DMS 273 (cell line): ENCODE measurements around the gene TBC1D8.

ENCODE experiments used
- DNase-seq: peaks from one replicate; lab custom pipeline; 2025; ENCODE audit not compliant: unreplicated experiment; lab: John Stamatoyannopoulos, UW

TBC1D8 gene

DNA sequence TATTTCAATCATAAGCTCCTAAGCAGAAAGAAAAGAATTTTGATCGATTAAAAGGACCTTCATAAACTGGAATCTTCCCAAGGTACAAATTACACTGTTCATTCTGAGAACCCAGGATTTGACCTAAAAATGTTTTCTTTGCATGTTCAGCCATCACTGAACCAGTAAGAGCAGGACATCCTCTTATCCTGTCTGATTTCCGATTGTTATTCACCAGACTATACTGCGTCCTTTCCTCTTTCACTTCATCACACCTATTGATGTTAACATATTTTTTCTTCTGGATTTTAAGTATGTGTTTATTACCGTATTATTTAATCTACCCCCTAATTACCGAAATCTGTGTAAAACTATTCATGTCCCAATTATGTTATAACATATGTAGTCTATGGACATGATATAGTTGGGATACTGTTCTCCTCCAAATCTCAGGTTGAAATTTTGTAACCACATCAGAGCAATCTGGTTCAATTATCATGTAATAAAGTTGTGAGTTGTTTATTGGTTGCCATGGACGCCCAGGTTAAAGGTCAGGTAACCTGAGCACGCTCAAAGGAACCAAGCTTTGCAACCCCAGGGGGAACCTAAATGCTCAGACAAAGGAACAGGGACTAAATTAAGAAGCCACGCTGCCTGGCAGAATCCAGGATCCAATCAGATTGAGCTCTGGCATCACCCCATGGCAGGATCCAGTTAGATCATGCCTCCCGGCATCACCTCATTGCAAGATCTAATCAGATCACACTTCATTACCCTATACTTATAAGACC lies 11.6 kb upstream of the TBC1D8 start:
- no peak for DNase-seq

DNA sequence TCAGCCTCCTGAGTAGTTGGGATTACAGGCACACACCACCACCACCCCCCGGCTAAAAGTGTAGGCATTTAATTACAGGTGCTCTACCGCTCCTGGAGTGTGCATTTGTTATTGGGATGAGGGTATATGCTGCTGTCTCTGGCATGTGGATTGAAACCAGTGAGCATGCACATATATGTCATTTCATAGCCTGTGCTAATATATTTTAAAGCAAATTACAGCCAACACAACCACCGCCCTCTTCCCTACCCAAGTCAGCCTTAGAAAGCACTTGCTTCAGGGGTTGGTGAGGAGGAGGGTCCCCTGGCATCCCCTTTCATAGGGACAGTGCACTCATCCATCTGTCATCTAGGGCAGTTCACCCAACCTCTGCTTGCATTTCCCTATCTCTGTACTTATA lies 10.5 kb upstream of the TBC1D8 start:
- DNase-seq, result no peak

DNA sequence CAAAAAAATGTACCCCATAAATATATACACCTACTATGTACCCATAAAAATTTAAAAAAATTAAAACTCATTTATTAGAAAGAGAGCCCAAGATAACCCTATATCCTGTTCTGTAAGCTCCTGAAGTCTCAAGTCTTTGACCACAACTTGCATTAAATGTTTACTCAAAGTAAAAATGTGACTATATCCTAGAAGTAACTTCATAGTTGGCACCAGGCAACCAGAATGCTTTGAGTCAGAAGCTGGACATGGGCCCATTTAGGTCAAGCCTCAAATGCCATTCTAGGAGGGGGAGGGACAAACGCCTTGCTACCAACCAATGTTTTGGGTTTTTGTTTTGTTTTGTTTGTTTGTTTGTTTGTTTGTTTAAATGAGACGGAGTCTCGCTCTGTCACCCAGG lies 9.3 kb upstream of the TBC1D8 start:
- no peak for DNase-seq

DNA sequence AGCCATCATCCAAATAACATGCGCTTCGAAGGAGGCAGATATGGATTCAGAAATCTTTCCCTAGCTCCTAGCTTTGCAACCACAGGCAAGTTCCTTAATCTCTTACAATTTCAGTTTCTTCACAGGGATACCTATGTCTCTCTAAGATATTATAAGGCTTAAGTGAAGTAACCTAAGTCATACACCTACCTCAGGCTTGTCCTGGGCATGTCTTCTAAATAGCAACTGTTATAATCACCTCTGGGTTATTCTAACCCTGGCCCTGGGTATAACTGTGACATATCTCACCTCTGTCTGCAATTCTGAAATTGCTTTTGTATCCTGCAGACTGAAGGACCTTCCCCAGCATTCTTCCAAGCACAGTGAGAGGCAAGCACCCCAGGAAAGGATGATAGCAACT lies 8.3 kb upstream of the TBC1D8 start:
- DNase-seq, result no peak

DNA sequence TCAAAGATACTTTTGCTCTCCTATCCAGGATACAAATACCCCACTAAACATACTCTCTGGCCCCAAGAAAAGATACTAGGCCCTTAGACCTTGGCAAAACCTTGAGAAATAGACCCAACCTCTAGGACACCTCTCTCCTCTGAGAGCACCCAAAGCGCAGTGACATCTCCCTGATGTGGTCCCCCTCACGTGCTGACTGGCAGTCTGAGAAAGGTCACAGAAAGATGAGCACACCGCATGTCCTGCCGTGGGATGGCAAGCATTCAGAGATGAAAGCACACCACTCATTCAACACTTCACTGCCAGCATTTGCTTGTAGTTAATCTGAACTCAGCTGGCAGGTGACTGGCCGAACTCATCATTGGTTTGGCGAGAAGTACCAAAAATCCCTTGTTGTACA lies 6.1 kb upstream of the TBC1D8 start:
- DNase-seq, result no peak

DNA sequence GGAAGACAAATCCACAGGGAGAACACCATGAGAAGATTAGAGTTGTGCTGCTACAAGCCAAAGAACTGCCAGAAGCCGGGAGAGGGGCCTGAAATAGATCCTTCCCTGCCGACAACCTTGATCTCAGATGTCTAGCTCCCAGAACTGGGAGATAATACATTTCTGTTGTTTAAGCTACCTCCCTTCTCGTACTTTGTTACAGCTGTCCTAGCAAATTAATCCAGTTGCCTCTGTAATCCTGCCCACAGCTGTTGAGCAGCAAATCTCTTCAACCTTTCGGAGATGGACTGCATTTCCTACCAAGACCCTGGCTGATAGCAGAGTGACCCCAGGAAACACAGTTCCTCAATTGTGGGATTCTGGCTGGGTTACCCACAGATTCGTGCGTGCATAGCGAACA lies 2.6 kb upstream of the TBC1D8 start:
- DNase-seq, result no peak

DNA sequence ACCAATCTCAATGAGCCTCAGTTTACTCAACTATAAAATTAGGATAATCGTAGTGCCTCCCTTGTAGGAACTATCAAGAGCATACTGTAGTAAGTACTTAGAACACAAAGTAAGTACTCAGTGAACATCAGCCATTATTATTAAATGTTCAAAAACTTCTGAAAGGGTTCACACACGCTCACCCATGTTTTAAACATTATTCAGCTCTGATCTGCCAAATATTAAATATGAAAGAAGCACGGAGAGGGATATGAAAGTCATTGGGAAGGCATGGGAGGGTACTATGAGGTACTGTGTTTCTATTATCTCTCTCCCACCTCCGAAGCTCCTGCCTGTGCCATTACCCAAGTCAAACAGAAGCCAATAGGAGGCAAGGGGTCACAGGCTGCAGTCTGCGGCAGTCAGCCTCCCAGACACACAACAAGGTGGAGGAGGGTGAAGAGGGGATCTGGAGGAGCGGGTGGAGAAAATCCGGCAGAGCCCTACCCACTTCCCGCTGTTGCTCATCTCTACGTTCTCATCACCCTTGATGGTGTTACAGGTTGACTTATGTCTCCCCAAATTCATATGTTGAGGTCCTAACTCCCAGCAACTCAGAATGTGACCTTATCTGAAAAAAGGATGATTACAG lies 2.0 kb upstream of the TBC1D8 start:
- no peak for DNase-seq

DNA sequence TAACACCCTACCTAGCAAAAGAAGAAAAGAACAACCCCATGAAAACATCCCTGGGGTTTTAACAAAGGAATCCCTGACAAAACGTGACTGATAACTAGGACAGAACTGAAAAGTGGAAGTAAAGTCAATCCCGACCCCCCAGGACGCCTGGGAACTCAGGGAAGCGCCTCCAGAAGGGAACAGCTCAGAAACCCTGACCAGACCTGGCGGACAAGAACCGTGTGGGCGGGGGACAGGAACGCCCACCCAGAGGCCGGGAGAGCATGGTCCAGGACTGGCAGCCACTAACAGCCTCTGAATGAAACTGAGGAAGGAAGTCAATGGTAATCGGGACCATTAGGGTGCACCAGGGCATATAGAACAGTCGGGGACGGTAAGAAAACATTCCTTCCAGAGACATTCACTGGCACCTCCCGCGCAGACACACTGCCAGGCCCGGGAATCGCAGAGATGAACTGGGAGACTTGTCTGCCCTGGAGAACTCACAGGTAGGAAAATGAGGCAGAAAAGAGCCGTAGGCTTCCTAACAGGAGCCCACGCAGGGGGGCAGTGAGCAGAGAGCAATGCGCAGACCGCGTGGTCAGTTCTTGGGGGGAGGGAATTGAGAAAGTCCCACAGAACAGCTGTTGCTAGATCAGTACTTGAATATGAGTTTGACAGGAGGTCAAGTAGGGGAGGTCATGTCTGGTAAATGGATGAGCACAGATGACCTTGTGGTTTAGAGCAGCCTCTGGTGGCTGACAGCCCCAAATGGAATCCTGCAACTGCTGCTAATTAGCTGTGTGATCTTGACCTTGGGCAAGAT lies 1.3 kb upstream of the TBC1D8 start:
- peak; percentile 68 for DNase-seq

DNA sequence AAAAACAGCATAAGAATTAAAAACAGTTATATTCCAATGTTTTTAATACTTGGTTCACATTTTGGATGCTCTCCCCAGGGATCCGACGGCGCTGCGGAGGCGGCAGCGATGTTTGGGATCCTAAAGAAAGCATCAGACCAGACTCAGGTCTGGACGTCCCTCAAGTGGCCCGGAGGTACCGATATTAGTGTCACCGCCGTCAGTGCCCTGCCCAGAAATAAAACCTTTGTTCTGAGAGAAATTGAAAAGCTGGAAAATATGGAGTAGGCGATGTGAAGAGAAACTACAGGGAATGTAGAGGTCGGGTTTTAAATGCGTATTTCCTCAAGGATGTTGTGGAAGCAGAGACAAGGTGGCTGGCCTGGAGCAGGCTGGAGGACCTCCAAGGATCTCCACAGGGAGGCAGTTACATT lies 683 bp upstream of the TBC1D8 start:
- DNase-seq, result peak; percentile 39

DNA sequence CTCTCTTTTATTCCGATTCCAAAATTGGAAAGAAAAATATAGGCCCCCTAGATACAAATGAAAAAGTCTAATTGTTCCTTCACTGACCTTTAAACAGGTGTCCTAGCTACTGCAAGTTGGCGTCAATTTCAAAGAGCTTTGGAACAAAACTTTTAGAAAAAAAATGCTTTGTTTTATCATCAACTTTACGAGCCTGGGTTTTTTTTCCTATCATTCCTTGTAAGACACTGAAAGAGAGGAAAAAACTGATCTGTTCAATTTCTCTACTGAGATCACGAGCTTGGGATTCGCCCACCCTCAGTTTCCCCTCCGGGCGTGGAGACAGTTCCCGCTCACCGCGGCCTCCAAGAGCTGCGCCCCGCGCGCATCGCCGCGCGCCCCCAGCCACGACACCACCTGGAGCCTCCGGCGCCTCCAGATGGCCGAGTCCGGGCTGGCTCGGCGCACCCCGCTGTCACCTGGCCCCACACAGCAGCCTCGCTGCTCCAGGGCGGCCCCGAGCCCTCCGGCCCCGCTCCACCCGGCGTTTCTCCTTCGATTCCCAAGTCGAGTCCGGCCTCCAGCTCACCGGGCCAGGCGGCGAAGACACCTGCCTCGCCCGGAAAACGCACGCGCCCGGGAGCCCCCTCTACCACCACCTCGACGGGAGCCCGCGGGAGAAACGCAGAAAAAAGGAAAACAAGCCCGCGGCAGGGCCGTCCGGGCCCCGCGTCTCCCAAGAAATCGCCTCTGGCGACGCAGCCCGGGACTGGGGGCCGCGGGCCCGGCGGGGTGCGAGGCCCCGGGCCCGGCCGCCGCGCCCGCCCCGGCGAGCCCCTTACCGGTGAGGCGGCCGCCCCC lies 656 bp downstream of the TBC1D8 start:
- DNase-seq, result peak; percentile 80

DNA sequence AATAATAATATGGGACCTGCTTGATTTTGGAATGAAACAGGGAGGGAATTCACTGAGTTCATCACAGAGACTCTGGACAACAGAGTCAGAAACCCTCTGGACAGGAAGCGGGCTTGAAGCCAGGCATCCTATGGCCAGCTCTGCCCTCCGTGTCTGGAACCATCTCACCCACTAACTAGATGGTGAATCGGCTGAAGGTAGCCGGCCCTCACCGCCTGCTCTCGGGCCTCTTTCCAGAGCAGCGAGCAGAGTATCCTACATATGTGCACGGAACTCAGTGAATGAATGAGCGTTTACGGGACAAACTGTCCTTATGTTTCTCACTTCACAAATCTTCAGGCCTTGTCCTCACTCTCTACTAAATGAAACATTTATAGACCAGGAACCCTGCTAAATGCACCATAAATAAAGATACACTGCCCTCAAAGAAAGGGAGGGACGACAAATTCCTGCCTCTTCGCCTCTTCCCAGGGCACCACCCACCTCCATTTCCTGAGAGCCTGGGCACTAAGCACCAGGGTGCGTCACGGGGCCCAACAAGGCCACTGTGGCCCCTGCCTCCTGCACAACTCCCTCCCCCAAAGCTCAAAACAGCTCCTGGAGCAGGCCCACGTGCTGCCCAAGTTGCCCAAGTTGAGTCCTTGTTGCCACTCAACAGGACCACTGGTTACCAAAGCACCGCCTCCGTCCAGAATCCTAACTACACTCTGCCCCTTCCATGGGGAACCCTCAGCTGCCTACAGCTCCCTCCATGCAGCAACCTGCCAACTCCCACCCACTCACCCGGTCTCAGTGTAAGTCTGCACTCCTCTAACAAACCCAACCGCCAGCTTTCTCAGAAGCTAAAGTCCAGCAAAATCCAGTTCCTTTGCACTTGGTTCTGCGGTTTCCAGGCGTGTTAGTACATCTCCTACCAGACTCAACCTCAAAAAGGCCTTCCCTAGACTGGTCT lies 1.7 kb downstream of the TBC1D8 start:
- peak; percentile 32 for DNase-seq

DNA sequence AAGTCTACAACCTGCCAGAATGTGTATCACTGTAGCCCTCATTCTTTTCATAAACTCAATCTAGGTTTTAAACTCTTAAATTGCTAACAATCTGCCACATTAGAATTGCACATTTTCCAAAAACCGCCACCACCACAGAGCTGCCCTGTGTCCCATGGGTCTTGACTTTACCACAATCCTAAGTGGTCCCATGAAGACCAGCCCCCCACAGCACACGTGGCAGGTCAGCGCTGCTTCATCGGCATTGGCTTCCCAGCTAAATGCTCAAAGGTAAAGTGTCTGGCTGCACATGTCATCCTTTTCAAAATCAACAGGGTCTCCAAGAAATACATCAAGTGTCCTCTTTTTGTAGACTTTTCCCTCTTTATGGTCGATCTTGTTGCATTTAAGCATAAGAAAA lies 2.4 kb downstream of the TBC1D8 start:
- DNase-seq, result no peak

DNA sequence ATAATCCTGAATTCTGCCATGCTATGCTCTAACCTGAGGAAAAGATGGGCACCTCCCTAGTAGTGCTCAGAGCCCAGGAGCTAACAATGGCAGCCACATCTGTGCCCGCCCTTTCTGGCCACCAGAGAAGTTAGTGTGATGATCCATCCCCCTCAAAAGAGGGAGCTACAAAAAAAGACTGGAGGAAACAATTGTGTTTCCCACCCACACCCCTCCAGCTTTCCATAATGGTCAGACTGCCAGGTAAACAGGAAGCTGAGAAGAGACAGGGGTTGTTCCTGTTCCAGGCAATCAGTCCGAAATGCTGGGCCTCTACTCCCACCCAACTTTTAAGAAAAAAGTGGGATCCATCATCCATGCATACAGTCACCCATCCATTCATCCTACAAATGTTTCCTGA lies 3.2 kb downstream of the TBC1D8 start:
- DNase-seq, result no peak

DNA sequence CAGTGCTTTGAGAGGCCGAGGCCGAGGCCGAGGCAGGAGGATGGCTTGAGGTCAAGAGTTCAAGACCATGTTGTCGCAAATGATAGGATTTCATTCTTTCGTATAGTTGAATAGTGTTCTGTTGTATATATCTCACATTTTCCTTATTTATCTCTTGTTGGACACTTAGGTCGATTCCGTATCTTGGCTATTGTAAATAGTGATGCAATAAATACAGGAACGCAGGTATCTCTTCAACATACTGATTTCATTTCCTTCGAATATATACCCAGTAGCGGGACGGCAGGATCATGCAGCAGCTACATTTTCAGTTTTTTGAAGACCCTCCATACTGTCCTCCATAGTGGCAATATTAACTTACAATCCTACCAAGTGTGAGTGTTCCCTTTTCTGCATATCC lies 4.1 kb downstream of the TBC1D8 start:
- no peak for DNase-seq

DNA sequence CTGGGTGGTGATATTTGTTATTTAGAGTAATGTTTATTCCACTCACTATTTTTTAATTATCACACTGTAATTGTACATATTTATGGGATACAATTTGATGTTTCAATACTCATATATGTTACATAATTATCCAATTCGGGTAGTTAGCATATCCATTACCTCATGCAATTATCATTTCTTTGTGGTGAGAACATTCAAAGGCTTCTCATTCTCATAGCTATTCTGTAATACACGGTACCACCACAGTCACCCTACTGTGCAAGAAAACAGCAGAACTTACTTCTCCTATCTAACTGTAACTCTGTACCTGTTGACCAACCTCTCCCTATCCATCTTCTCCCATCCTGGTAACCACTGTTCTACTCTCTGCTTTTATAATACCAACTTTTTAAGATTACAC lies 4.6 kb downstream of the TBC1D8 start:
- no peak for DNase-seq

DNA sequence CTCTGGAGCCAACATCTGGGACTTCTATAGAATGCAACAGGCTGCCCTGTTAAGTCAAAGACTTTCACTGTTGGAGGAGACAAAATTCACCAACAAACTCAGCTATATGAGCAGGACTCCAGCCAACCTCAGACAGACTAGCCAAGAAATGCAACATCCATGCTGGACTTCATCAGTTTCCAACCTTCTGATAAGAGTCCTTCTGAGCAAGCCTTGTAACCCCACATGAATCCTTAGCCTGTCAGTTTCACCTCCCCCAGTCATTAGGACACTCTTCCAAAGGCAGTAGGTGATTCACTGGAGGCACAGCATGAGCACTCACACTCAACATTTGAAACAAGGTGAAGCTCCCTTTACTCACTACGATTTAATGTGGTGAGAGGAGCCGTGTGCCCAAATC lies 5.8 kb downstream of the TBC1D8 start:
- DNase-seq, result no peak

DNA sequence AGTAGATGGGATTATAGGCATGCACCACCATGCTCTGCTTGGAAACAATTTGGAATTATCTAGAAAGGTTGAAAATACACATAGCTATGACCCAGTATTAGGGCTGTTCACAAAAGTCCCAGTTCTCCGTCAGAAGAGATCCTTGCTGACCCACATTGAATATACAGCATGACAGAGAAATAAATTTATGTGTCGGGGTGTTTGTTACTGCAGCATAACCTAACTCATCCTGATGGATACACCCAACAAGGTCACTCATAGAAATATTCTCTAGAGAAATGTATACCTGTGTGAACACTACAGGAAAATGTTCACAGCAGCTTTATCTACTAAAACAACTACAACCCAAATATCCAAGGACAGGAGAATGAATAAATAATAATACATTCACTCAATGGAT lies 9.0 kb downstream of the TBC1D8 start:
- DNase-seq, result no peak

DNA sequence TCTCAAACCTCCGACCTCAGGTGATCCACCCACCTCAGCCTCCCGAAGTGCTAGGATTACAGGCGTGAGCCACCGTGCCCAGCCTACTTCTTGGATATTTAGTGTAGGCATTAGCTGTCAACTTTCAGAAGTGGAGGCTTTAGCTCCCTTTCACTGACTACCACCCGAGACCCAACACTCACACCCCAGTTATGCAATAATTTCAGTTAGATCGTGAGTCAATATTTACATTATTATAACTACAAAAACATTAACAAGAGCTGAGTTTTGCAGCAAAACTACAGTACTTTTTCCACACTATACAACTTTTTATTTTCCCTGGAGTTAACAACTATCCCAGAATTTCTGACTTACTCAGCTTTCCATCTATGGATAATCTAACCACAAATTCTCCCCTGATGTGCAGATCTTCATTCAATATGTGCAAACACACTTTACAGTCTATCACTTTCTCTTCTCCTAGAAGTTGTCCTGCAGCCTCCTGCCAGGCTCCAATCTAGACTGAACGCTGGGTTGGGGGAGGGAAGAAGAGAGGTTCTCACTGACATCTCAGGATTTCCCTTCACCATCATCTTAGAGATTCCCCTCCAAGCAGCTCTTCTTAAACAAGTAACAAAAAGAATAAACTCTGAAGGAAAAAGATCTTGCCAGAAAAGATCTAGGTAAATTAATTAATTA lies 10.1 kb downstream of the TBC1D8 start:
- no peak for DNase-seq

DNA sequence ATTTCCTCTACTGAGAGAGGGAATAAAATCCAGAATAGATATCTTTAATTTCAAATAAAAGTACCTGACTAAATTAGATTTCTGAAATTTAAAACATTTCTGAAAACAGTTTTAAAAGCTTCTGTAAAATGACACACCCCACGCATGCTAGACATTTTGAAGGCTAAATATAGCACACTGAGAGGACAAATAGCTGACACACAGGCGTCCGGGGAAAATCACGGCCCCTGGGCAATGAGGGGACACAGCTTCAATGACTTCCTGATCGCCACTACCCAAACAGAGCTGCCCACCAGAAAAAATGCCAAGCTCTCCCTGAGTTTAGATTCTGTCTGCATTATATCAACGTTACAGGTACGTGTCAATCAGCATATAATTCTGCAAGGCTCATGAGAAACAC lies 10.9 kb downstream of the TBC1D8 start:
- no peak for DNase-seq

DNA sequence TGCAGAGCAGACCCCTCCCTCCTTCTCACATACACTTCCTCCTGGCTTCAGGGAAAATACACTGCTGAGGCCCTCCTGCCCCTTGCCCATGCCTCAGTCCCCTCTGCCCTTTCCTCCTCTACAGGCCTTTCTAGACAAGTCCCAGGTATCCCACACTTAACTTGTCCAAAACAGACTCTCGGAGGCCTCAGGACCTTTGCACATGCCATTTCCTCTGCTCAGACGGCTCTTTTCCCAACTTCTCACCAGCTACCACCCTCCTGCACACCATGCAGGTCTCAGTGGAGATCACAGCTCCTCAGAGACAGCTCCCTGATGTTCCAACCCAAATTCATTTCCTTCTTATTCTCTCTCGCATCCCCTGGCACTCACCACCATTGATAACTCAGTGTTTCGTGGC lies 11.7 kb downstream of the TBC1D8 start:
- DNase-seq, result no peak
